IMR-90 (cell line): ENCODE results near the gene NINJ2. TPM values are rescaled to one million over a fixed set of nuclear protein-coding genes. Genes with fewer than 3 reads are reported as not detected.

ENCODE experiments used
- ATAC-seq: fragments of 200-7000 bp; cut with Tn5 transposase; 2 replicates; pipeline ENCODE4 v1.9.1; 2020; ENCODE audit warnings: low read depth, mild to moderate bottlenecking, moderate library complexity
- BruUV-seq: library from RNA; stranded (reverse); fragments of 400-500 nt; replicated peaks from 2 replicates; lab custom pipeline; 2021; lab: Mats Ljungman, UMichigan
- CTCF ChIA-PET: fragments of 300-600 bp; formaldehyde crosslinking; extraction: SDS; loops from one replicate; lab custom pipeline; 2021; ENCODE audit warnings: antibody characterized with exemption; lab: Yijun Ruan, JAX
- POLR2A ChIA-PET: fragments of 300-600 bp; sonication (Branson Sonifier 250); formaldehyde crosslinking; loops from one replicate; lab custom pipeline; 2022; ENCODE audit warnings: antibody characterized with exemption; ENCODE audit not compliant: unreplicated experiment; lab: Charles Lee
- DNase-seq: peaks from one replicate; pipeline ENCODE4 v3.0.0; 2013
- H2AFZ ChIP-seq: replicated peaks from 2 replicates; pipeline ENCODE3; 2013; ENCODE audit warnings: low read length, mild to moderate bottlenecking; ENCODE audit not compliant: poor library complexity
- H2AK5ac ChIP-seq: 2 replicates; pipeline ENCODE4 v1.6.1; 2013; ENCODE audit warnings: low read depth, low read length, inconsistent platforms
- H2AK9ac ChIP-seq: replicated peaks from 2 replicates; pipeline ENCODE3; 2013; ENCODE audit warnings: mild to moderate bottlenecking, low read depth, low read length, moderate library complexity; ENCODE audit not compliant: poor library complexity
- H2BK120ac ChIP-seq: 2 replicates; pipeline ENCODE4 v1.6.1; 2013; ENCODE audit warnings: low read depth, low read length, inconsistent platforms
- H2BK15ac ChIP-seq: 3 replicates; pipeline ENCODE4 v1.6.1; 2013; ENCODE audit warnings: low read depth, low read length, inconsistent platforms
- H2BK20ac ChIP-seq: 2 replicates; pipeline ENCODE4 v1.6.1; 2013; ENCODE audit warnings: low read depth, mild to moderate bottlenecking, inconsistent platforms, low read length, moderate library complexity
- H2BK5ac ChIP-seq: 2 replicates; pipeline ENCODE4 v1.6.1; 2013; ENCODE audit warnings: mild to moderate bottlenecking, low read depth, low read length, inconsistent platforms; ENCODE audit not compliant: poor library complexity, severe bottlenecking
- H3K14ac ChIP-seq: replicated peaks from 2 replicates; pipeline ENCODE4 v1.6.1; 2013; ENCODE audit warnings: low read depth, low read length, inconsistent platforms
- H3K18ac ChIP-seq: 2 replicates; pipeline ENCODE4 v1.6.1; 2013; ENCODE audit warnings: low read depth, low read length, control low read depth
- H3K23ac ChIP-seq: 2 replicates; pipeline ENCODE4 v1.6.1; 2013; ENCODE audit warnings: low read depth, low read length, inconsistent platforms
- H3K27ac ChIP-seq: 2 replicates; pipeline ENCODE4 v1.5.1; 2013; ENCODE audit warnings: mild to moderate bottlenecking, control low read depth, low read length; ENCODE audit not compliant: insufficient read depth
- H3K27me3 ChIP-seq: 2 replicates; pipeline ENCODE4 v1.6.1; 2013; ENCODE audit warnings: low read length; ENCODE audit not compliant: control insufficient read depth, insufficient read depth
- H3K36me3 ChIP-seq: 2 replicates; pipeline ENCODE4 v1.6.1; 2013; ENCODE audit warnings: low read length, mixed read lengths; ENCODE audit not compliant: control insufficient read depth, insufficient read depth
- H3K4ac ChIP-seq: 2 replicates; pipeline ENCODE4 v1.6.1; 2013; ENCODE audit warnings: low read depth, low read length, inconsistent platforms
- H3K4me1 ChIP-seq: 2 replicates; pipeline ENCODE4 v1.6.1; 2013; ENCODE audit warnings: low read length, mixed read lengths; ENCODE audit not compliant: control insufficient read depth, insufficient read depth
- H3K4me2 ChIP-seq: 2 replicates; pipeline ENCODE4 v1.6.1; 2013; ENCODE audit warnings: low read depth, mild to moderate bottlenecking, control low read depth, low read length, moderate library complexity
- H3K4me3 ChIP-seq: 2 replicates; pipeline ENCODE4 v1.5.1; 2013; ENCODE audit warnings: low read depth, mild to moderate bottlenecking, control low read depth, low read length, moderate library complexity; ENCODE audit not compliant: insufficient read depth
- H3K56ac ChIP-seq: 2 replicates; pipeline ENCODE4 v1.6.1; 2013; ENCODE audit warnings: low read length, inconsistent platforms; ENCODE audit not compliant: insufficient read depth; ENCODE audit errors: extremely low read depth
- H3K79me1 ChIP-seq, 2 experiments: 2 replicates each; pipeline ENCODE4 v1.6.1; 2013; ENCODE audit warnings: low read length in 2 of 2, inconsistent platforms in 1 of 2, low read depth in 1 of 2
- H3K9ac ChIP-seq: 2 replicates; pipeline ENCODE4 v1.6.1; 2013; ENCODE audit warnings: low read depth, low read length, control low read depth
- H3K9me1 ChIP-seq: 2 replicates; pipeline ENCODE4 v1.6.1; 2013; ENCODE audit warnings: low read length, inconsistent platforms; ENCODE audit not compliant: insufficient read depth
- H3K9me3 ChIP-seq: 2 replicates; pipeline ENCODE4 v1.6.1; 2013; ENCODE audit warnings: low read length; ENCODE audit not compliant: control insufficient read depth, insufficient read depth
- H4K20me1 ChIP-seq: 2 replicates; pipeline ENCODE4 v1.6.1; 2013; ENCODE audit warnings: low read length, inconsistent platforms; ENCODE audit not compliant: insufficient read depth
- H4K5ac ChIP-seq: 2 replicates; pipeline ENCODE4 v1.6.1; 2013; ENCODE audit warnings: mild to moderate bottlenecking, low read depth, low read length, control low read depth
- H4K8ac ChIP-seq, 2 experiments: 2 replicates each; pipeline ENCODE4 v1.6.1; 2013; ENCODE audit warnings: low read depth in 2 of 2, low read length in 2 of 2, control low read depth in 1 of 2, inconsistent platforms in 1 of 2
- H4K91ac ChIP-seq: 2 replicates; pipeline ENCODE4 v1.6.1; 2013; ENCODE audit warnings: low read depth, low read length, inconsistent platforms; ENCODE audit not compliant: insufficient read depth
- BHLHE40 ChIP-seq: fragments of 150-350 bp; IDR thresholded peaks from 2 replicates; pipeline ENCODE4 v1.6.1; 2016; ENCODE audit warnings: mild to moderate bottlenecking, low read depth, low read length
- CEBPB ChIP-seq: IDR thresholded peaks from 2 replicates; pipeline ENCODE4 v1.6.1; 2012; ENCODE audit warnings: low read depth, low read length, improper control_type of control experiment
- CHD1 ChIP-seq: IDR thresholded peaks from 2 replicates; pipeline ENCODE4 v1.6.1; 2012; ENCODE audit warnings: low read depth, low read length, improper control_type of control experiment
- FOS ChIP-seq: fragments of 150-350 bp; IDR thresholded peaks from 2 replicates; pipeline ENCODE4 v1.6.1; 2016; ENCODE audit warnings: low read depth, low read length
- MAFK ChIP-seq: IDR thresholded peaks from 2 replicates; pipeline ENCODE4 v1.6.1; 2012; ENCODE audit warnings: low read depth, low read length, improper control_type of control experiment
- MAZ ChIP-seq: IDR thresholded peaks from 2 replicates; pipeline ENCODE4 v1.6.1; 2012; ENCODE audit warnings: low read depth, mild to moderate bottlenecking, low read length, improper control_type of control experiment, moderate library complexity, borderline replicate concordance
- MXI1 ChIP-seq: IDR thresholded peaks from 2 replicates; pipeline ENCODE4 v1.6.1; 2012; ENCODE audit warnings: low read depth, mild to moderate bottlenecking, low read length, moderate library complexity, borderline replicate concordance
- NFE2L2 ChIP-seq: fragments of 150-350 bp; IDR thresholded peaks from 2 replicates; pipeline ENCODE4 v1.6.1; 2016; ENCODE audit warnings: low read depth, mild to moderate bottlenecking, low read length
- POLR2A ChIP-seq: IDR thresholded peaks from 2 replicates; pipeline ENCODE4 v1.6.1; 2012; ENCODE audit warnings: mild to moderate bottlenecking, low read depth, low read length
- RAD21 ChIP-seq: IDR thresholded peaks from 2 replicates; pipeline ENCODE4 v1.6.1; 2012; ENCODE audit warnings: low read length, improper control_type of control experiment
- RCOR1 ChIP-seq: IDR thresholded peaks from 2 replicates; pipeline ENCODE4 v1.6.1; 2012; ENCODE audit warnings: mild to moderate bottlenecking, low read length, improper control_type of control experiment; ENCODE audit not compliant: insufficient replicate concordance
- RFX5 ChIP-seq: IDR thresholded peaks from 2 replicates; pipeline ENCODE4 v1.8.0; 2012; ENCODE audit warnings: low read depth, mild to moderate bottlenecking, low read length, moderate library complexity
- SMC3 ChIP-seq: fragments of 150-350 bp; IDR thresholded peaks from 2 replicates; pipeline ENCODE4 v1.6.1; 2016; ENCODE audit warnings: low read depth, mild to moderate bottlenecking, antibody characterized with exemption, low read length, moderate library complexity
- WGBS, 2 experiments: methylation state at CpG; one replicate each; pipeline versions ENCODE4 v1.1.5 to v1.1.7; 2013; ENCODE audit warnings: missing lambda C conversion rate in 2 of 2; ENCODE audit not compliant: insufficient read length in 1 of 2; ENCODE audit errors: extremely low coverage in 2 of 2; 5-methylcytosine and 5-hydroxymethylcytosine counted together
- dilution Hi-C: fragments of 300-500 bp; cut with HindIII; formaldehyde crosslinking; loops from one replicate; pipeline ENCODE4 v1.14.3; 2018; ENCODE audit warnings: low sequenced_read_pairs; ENCODE audit not compliant: unreplicated experiment
- in situ Hi-C: fragments of 300-500 bp; cut with MboI; formaldehyde crosslinking; loops from 3 replicates; pipeline ENCODE4 v1.14.3; 2019; ENCODE audit warnings: low sequenced_read_pairs, inconsistent platforms, mixed read lengths
- intact Hi-C: fragments of 100-400 bp; cut with micrococcal nuclease; formaldehyde crosslinking; loops from 2 replicates; pipeline ENCODE4 v1.10.0; 2022
- polyA plus RNA-seq, 3 experiments: library from polyadenylated mRNA; depleted of rRNA; stranded (reverse); fragments of >200 nt; gene quantifications; 2 replicates each; pipeline ENCODE4 v1.2.3, GENCODE V29; 2012; ENCODE audit warnings: low replicate concordance in 1 of 3
- total RNA-seq: library from RNA; depleted of rRNA; stranded (reverse); fragments of >200 nt; gene quantifications from 2 replicates; pipeline ENCODE4 v1.2.3, GENCODE V29; 2012
- TF ChIP-seq, protein P1 (sequence below): fragments of 150-350 bp; IDR thresholded peaks from 2 replicates; pipeline ENCODE4 v1.6.1; 2016; ENCODE audit warnings: low read depth, mild to moderate bottlenecking, low read length, moderate library complexity, borderline replicate concordance
- TF ChIP-seq, protein P2 (sequence below): conservative IDR thresholded peaks from 2 replicates; pipeline ENCODE4 v1.5.1; 2012; ENCODE audit warnings: mild to moderate bottlenecking, low read depth, low read length, improper control_type of control experiment
- TF ChIP-seq, protein P3 (sequence below): fragments of 150-350 bp; IDR thresholded peaks from 2 replicates; pipeline ENCODE4 v1.6.1; 2017; ENCODE audit warnings: mild to moderate bottlenecking, antibody characterized with exemption, low read length, low read depth

NINJ2 gene
- total and polyA plus RNA-seq, 2 of the 4 experiments (the other 2 are of a cell fraction), result not detected

DNA sequence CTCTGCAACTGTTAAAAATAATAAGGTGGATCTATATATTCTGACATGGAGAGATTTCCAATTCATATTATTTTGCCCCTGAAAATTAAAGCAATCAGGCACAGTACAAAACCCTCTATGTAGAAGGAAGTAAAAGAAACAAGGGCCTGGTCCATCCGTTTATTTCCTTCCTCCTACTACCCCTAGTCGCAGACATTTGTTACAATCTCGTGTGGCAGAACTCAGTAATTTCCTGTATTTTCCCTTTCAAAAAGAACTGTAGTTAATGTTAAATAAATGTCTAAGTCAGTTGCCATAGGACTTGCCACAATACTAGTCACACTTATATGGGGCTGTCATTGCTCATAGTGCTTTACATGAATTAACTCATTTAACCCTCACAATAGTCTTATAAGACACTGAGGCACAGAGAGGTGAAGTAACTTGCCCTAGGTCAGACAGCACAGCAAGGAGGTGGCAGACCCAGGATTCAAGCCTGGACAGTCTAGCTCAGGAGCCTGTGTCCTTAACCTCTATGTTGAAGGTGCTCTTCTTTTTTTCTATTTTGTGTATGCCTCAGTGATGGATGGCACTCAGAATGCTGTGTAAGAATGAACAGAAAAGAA, 24.2 kb downstream of the NINJ2 start:
- no peak overlapping the region for H3K23ac ChIP-seq
- no peak for ATAC-seq
- no peak overlapping the region for H2BK120ac ChIP-seq
- TF ChIP-seq RFX5, result no peak
- no peak for TF ChIP-seq CEBPB
- TF ChIP-seq SMC3, result no peak
- TF ChIP-seq, protein P1, sequence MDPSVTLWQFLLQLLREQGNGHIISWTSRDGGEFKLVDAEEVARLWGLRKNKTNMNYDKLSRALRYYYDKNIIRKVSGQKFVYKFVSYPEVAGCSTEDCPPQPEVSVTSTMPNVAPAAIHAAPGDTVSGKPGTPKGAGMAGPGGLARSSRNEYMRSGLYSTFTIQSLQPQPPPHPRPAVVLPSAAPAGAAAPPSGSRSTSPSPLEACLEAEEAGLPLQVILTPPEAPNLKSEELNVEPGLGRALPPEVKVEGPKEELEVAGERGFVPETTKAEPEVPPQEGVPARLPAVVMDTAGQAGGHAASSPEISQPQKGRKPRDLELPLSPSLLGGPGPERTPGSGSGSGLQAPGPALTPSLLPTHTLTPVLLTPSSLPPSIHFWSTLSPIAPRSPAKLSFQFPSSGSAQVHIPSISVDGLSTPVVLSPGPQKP, result no peak
- TF ChIP-seq, protein P2, sequence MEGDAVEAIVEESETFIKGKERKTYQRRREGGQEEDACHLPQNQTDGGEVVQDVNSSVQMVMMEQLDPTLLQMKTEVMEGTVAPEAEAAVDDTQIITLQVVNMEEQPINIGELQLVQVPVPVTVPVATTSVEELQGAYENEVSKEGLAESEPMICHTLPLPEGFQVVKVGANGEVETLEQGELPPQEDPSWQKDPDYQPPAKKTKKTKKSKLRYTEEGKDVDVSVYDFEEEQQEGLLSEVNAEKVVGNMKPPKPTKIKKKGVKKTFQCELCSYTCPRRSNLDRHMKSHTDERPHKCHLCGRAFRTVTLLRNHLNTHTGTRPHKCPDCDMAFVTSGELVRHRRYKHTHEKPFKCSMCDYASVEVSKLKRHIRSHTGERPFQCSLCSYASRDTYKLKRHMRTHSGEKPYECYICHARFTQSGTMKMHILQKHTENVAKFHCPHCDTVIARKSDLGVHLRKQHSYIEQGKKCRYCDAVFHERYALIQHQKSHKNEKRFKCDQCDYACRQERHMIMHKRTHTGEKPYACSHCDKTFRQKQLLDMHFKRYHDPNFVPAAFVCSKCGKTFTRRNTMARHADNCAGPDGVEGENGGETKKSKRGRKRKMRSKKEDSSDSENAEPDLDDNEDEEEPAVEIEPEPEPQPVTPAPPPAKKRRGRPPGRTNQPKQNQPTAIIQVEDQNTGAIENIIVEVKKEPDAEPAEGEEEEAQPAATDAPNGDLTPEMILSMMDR, result no peak
- no peak for TF ChIP-seq MXI1
- TF ChIP-seq BHLHE40, result no peak
- TF ChIP-seq MAZ, result no peak
- no peak for TF ChIP-seq POLR2A
- no peak for TF ChIP-seq RAD21
- TF ChIP-seq, protein P3, sequence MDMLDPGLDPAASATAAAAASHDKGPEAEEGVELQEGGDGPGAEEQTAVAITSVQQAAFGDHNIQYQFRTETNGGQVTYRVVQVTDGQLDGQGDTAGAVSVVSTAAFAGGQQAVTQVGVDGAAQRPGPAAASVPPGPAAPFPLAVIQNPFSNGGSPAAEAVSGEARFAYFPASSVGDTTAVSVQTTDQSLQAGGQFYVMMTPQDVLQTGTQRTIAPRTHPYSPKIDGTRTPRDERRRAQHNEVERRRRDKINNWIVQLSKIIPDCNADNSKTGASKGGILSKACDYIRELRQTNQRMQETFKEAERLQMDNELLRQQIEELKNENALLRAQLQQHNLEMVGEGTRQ, result no peak
- no peak for TF ChIP-seq CHD1
- TF ChIP-seq NFE2L2, result no peak
- no peak for TF ChIP-seq FOS
- no peak for TF ChIP-seq RCOR1
- TF ChIP-seq MAFK, result no peak
- H2BK15ac ChIP-seq, result no peak overlapping the region
- ChIA-PET POLR2A (no interaction called here), CTCF (no interaction called here)
- no peak overlapping the region for H2AK5ac ChIP-seq
- H3K9me1 ChIP-seq, result peaks cover 7% of the 10 kb centered on the region
- H3K4me3 ChIP-seq, result no peak overlapping the region
- no peak overlapping the region for H2BK5ac ChIP-seq
- H4K5ac ChIP-seq, result no peak overlapping the region
- no peak overlapping the region for H3K9ac ChIP-seq
- no CpG with 5 or more reads among the region's 3 CpGs for WGBS, 2 experiments
- H3K9me3 ChIP-seq, result no peaks in the 10 kb centered on the region
- H3K4me1 ChIP-seq, result peaks cover 4% of the 10 kb centered on the region
- no peak overlapping the region for H3K4ac ChIP-seq
- no peak overlapping the region for H3K14ac ChIP-seq
- in situ Hi-C loops (no loop called here), dilution Hi-C loops (no loop called here), intact Hi-C loops (no loop called here)
- no peaks in the 10 kb centered on the region for H3K27me3 ChIP-seq
- no peaks in the 10 kb centered on the region for H4K20me1 ChIP-seq
- no peak overlapping the region for H2BK20ac ChIP-seq
- H3K79me1 ChIP-seq, result peaks cover 0 to 7% of the 10 kb centered on the region in 2 experiments; a peak in 1 of 4 replicates
- H3K56ac ChIP-seq, result no peak overlapping the region
- no peak overlapping the region for H2AK9ac ChIP-seq
- no TSS peak for BruUV-seq
- H3K18ac ChIP-seq, result no peak overlapping the region
- H3K4me2 ChIP-seq, result no peak overlapping the region
- no peaks in the 10 kb centered on the region for H3K36me3 ChIP-seq
- H4K8ac ChIP-seq, result no peak overlapping the region
- no peak for DNase-seq
- no peak overlapping the region for H2AFZ ChIP-seq
- H3K27ac ChIP-seq, result no peak overlapping the region
- no peak overlapping the region for H4K91ac ChIP-seq
